Stimulated activated CD4-positive, alpha-beta T cell treated with anti-CD3 and anti-CD28 coated beads, Interleukin-15, amount 100 ng/mL, for 1 hour (primary cell): ENCODE measurements around the gene CLEC4C.

Source experiments
- DNase-seq, 2 donors: peaks; one replicate each; pipeline ENCODE4 v3.0.0-alpha.2; 2020; ENCODE audit warnings: low read depth in 1 of 2, low spot score in 1 of 2

CLEC4C gene

DNA sequence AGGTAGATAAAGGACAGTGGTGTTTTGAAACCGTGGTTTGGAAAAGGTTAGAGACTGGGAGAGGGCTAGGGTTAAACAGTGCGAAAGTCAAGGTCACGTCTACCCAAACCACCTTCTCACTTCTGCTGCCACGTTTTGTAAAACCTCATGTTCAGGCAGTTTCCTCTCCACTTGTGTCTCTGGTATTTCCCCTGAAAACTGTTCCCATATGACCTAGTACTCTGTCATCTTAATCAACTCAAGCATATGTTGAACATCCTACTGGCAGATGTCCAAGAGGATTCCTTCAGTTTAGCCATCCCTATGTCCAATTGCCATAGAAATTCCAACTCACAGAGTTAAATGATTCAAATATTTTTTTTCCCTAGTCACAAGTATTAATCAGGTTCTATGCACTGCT, 17.4 kb downstream of the CLEC4C start:
- no peak for DNase-seq

- DNase-seq, result no peak
Observed at GRCh38 chr12:7723926-7724325, 23.2 kb downstream of the CLEC4C start.

DNA sequence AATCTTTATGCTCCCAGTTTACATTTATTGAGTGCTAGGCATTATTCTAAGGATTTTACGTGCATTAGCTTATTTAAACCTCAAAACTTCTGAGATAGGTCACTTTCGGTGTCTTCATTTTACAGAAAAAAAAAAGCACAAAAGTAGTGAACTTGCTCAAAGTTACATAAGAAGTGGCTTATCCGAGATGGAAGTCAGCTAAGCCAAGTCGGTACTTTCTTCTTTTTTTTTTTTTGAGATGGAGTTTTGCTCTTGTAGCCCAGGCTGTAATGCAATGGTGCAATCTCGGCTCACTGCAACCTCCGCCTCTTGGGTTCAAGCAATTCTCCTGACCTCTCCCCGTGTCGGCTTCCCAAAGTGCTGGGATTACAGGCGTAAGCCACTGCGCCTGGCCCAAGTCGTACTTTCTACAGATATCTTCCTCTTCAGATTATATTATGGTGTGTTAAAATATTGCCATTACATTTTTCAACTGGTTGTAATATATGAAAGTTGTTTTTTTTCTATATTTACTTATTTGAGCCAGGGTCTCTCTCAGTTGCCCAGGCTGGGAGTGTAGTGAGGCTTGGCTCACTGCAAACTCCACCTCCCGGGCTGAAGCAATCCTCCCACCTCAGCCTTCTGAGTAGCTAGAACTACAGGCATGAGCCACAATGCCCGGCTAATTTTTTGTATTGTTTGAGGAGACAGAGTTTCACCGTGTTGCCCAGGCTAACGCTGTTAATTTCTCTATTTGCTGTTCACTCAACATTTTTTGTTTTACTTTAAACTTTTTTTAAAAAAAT, 27.0 kb downstream of the CLEC4C start:
- DNase-seq, result no peak

DNA sequence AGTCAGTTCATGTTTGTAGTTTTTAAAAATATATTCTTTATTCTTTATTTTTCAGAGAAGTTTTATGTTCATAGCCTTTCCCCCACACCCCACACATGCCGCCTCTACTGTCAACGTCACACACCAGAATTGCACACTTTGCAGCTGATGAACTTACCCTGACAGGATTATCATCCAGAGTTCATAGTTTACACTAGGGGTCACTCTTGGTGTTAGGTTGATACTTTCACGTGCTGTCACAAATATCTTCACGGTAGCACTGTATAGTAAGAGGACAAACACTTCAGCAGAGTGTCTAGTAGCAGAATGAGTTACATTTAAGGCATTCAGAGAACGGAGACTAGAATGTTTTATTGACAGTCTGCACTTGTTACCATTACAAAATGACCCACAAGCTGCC, 30.8 kb downstream of the CLEC4C start:
- no peak for DNase-seq

DNA sequence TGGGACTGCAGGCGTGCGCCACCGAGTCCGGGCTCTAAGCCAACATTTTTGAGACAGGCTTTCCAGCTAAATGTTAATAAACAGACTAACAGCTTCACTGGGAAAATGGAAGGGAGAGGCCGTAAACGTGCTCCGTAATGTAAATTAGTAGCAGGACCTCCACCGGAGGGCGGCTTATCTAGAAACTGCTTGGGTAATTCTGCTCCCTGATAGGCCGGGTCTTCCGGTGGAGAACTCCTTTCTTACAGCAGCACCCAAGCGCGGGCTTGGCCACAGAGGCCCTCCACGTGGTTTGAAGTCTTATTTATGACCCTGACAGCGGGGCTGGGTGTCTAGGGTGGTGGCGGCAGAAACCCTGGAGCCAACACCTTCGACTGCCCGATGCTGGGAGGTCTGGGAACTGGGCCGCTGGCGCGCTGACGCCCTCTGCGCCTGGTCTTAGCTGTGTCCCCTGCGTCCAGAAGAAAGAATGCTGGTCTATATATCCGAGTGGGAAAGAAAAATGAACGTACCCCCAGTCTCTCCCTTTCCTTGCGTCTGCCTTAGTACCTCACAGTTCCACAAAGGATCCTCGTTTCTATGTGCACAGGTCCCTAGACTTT, 34.2 kb downstream of the CLEC4C start:
- no peak for DNase-seq

GRCh38 chr12:7711133-7711532, 36.0 kb downstream of the CLEC4C start, which contains the start of gene DPPA3:
DPPA3 (plus strand) TSS chr12:7711433; CDS start chr12:7711571, 138 bp downstream.
- no peak for DNase-seq

- DNase-seq, result no peak
Observed at GRCh38 chr12:7709969-7710675, 37.1 kb downstream of the CLEC4C start.

DNA sequence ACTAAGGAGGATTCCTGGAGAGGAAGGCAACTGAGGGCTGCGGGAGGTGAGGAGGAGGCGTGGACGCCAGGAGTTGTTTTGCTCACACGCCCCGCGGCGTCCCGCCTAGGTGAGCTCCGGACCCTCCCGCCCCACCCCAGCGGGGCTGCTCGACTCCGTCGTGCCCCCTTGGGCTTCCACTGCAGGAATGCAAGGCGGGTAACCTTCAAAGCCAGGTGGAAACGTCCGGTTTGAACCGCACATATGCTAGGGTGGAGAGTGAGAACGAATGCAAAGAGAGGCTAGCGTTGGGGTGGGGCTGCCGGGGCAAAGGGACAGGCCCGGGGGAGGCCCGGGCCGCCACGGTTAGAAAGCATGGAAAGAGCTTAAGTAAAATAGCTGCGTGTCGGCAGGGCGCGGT, 41.3 kb downstream of the CLEC4C start:
- no peak for DNase-seq

DNA sequence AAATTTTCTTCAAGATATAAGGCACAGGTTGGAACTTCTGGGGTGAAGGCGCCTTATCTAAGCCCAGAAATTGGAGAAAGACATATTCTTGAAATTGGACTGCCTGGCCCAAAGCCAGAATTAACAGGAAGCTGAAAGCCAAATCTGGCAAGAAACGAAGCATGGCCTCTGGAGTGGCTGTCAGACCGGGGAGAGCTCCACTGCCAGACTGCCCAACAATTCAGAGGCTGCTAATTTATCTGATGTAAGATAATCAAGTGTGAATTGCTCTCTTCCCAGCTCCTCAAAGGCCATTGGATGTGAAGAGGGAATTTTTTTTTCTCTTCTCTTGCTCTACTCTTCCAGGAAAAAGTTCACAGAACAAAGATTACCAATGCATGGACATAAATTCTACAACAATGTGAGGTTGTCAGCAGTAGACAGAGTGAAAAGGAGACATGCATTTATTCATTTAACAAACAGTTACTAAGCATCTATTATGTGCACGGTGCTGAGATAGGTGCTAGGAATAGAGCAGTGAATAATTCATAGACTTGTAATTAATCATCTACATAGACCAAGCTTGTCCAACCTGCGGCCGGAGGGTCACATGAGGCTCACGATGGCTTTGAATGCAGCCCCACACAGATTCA, 51.5 kb downstream of the CLEC4C start, which contains the start of gene GDF3:
TSS of gene GDF3 (minus strand) at position 210 of the 632 bp plus-strand sequence. CDS start at position 163, 47 bp downstream.
- no peak for DNase-seq

DNA sequence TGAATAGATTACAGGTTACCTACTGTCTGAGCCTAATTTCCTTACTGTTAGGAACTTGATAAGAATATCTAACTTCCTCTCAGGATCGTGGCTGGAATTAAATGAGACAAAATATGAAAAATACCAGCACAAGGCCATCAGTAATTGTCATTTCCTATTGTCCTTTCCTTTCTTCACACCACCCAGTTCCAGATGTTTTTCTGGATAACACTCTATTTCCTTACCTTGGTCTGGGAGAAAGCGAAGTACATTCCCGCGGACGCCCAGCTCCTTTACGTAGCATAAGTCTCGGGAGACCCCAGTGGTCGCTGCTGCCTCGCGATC, 52.0 kb downstream of the CLEC4C start:
- DNase-seq, result no peak

DNA sequence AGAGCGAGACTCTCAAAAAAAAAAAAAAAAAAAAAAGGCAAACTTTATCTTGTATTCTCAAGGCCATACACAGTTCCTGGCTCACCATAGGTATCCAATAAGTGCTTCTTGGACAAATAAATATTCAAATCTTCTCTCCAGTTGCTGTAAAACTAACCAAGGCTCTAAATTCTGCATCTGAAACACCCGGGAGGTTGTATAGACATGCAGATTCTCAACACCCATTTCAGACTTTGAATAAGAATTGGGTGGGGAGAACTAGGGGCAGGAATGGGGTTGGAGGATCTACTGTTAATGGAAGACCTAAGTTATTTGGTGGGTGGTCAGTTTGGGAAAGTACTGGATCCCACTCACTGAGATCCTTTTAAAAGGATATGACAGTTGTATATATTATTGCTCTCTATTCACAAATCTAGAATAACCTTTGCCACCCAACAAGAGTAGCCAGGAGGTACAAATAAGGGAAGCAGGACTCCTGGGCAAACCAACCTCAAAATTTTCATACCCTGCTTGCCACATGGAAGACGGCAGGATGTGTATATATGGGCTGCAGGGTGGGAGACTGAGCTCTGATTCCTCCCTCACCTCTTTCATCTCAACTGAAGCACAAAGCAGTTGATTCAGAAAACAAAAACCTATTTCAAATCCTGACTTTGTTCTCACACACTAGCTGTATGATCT, 52.5 kb downstream of the CLEC4C start:
- DNase-seq, result no peak

GRCh38 chr12:7693793-7694192, 53.4 kb downstream of the CLEC4C start:
- DNase-seq, result no peak

- no peak for DNase-seq
Observed at GRCh38 chr12:7681535-7681934, 65.6 kb downstream of the CLEC4C start.
